ENCODE results near the gene LRRC8B.

- no peak for TF ChIP-seq ATF7 (IDR thresholded peaks at IDR 0.05)
- no peak for TF ChIP-seq ATF7 (CRISPR knock-in tag; IDR thresholded peaks at IDR 0.05)
- TF ChIP-seq POLR2AphosphoS2 (IDR thresholded peaks at IDR 0.05; ENCODE audit: low read depth, low read length), result no peak
- no peak for TF ChIP-seq PHF5A (CRISPR knock-in tag; IDR thresholded peaks at IDR 0.05; ENCODE audit: low read depth, unreplicated experiment)
- TF ChIP-seq CEBPB (IDR thresholded peaks at IDR 0.05; ENCODE audit: borderline replicate concordance, low read depth, low read length), result no peak
- no peak for TF ChIP-seq GABPA (IDR thresholded peaks at IDR 0.05; ENCODE audit: low read depth, low read length)
- no peak for TF ChIP-seq GABPA (CRISPR knock-in tag; IDR thresholded peaks at IDR 0.05; ENCODE audit: low read depth)
- no peak for TF ChIP-seq ZNF557 (CRISPR knock-in tag; IDR thresholded peaks at IDR 0.05)
- no peak for TF ChIP-seq SRF (IDR thresholded peaks at IDR 0.05; ENCODE audit: low read depth, low read length)
- TF ChIP-seq ZBTB3 (CRISPR knock-in tag; IDR thresholded peaks at IDR 0.05; ENCODE audit: borderline replicate concordance, low read depth), result no peak
- TF ChIP-seq EED (CRISPR knock-in tag; IDR thresholded peaks at IDR 0.05), result no peak
- TF ChIP-seq DMAP1 (CRISPR knock-in tag; IDR thresholded peaks at IDR 0.05), result no peak
- TF ChIP-seq TEAD2 (CRISPR knock-in tag; IDR thresholded peaks at IDR 0.05), result no peak
- no peak for TF ChIP-seq BATF2 (CRISPR knock-in tag; IDR thresholded peaks at IDR 0.05)
Observed at GRCh38 chr1:89503690-89504089, 20.9 kb upstream of the LRRC8B start.
